ENCODE data around the gene PAXX. TPM values are rescaled to one million over a fixed set of nuclear protein-coding genes. Genes with fewer than 3 reads are reported as not detected.

Gene PAXX
- total RNA-seq, 1 experiment from 2014 or later: 89.0 TPM

- no peak for TF ChIP-seq MAX (IDR thresholded peaks at IDR 0.05)
- TF ChIP-seq EZH2phosphoT487 (IDR thresholded peaks at IDR 0.05; ENCODE audit: borderline replicate concordance): no peak
- no peak for TF ChIP-seq ZBTB33 (IDR thresholded peaks at IDR 0.05; ENCODE audit: extremely low read depth, insufficient replicate concordance, low read length)
- no peak for TF ChIP-seq RAD21 (IDR thresholded peaks at IDR 0.05; ENCODE audit: low read depth)
- TF ChIP-seq CBX3 (IDR thresholded peaks at IDR 0.05; ENCODE audit: low read depth): no peak
- TF ChIP-seq YY1 (IDR thresholded peaks at IDR 0.05; ENCODE audit: extremely low read depth, insufficient replicate concordance, low read depth, low read length): no peak
- no peak for TF ChIP-seq EGR1 (IDR thresholded peaks at IDR 0.05; ENCODE audit: low read depth)
- TF ChIP-seq EZH2 (IDR thresholded peaks at IDR 0.05): no peak
- no peak for TF ChIP-seq POLR2A (IDR thresholded peaks at IDR 0.05; ENCODE audit: borderline replicate concordance, extremely low read depth, insufficient read depth, insufficient read length)
Measured at GRCh38 chr9:137031904-137032640, 39.9 kb downstream of the PAXX start, which contains the start of gene FUT7. FUT7 (minus strand) TSS chr9:137032088; CDS start chr9:137031991, 97 bp downstream.

More at GRCh38 chr9:137031904-137032640, 39.9 kb downstream of the PAXX start, which contains the start of gene FUT7:
- no peaks in the 10 kb centered on the region for H4K20me1 ChIP-seq (ENCODE audit: insufficient read depth)
- H3K4me3 ChIP-seq (replicated peaks in 1 of 2; ENCODE audit: low read depth in 1 of 2, low read length in 2 of 2): no peak within 1 kb of the TSS
- no peak within 1 kb of the TSS for H3K27ac ChIP-seq (ENCODE audit: low read depth, low read length)
- H3K4me1 ChIP-seq (ENCODE audit: control insufficient read depth in 1 of 2, insufficient read depth in 2 of 2, low read length in 2 of 2): peaks cover 19 to 41% of the 10 kb centered on the region in 2 experiments
- RAD21 ChIA-PET (ENCODE audit: low non-redundant PET in 1 of 2, low total read pairs in 2 of 2, uncharacterized antibody in 2 of 2, unreplicated experiment in 2 of 2): interaction anchor here in 1 of 2 experiments (0.7 kb wide), 1 partner anchor 15 kb away, joined by 5 read pairs; no protein-coding TSS in a partner anchor
- H3K27me3 ChIP-seq (ENCODE audit: insufficient read depth, low read length): no peaks in the 10 kb centered on the region
- no peak for ATAC-seq
- no peak within 1 kb of the TSS for H3K9ac ChIP-seq (ENCODE audit: low read length)
- DNase-seq (ENCODE audit: low read depth, low spot score): no peak
- no peak within 1 kb of the TSS for H3K4me2 ChIP-seq (ENCODE audit: low read length)
- H3K36me3 ChIP-seq (ENCODE audit: control insufficient read depth in 1 of 2, insufficient read depth in 2 of 2, low read length in 2 of 2): no peaks in the 10 kb centered on the region
- intact Hi-C loops (cut with micrococcal nuclease): no loop called here
- POLR2A ChIA-PET: no interaction called here
- BruUV-seq (replicated peaks): no TSS peak
- CTCF ChIA-PET: interaction anchor here (0.8 kb wide), 2 partner anchors 84 to 190 kb away, joined by 3 to 4 read pairs; partner anchors contain the start of gene AJM1
- H3K9me3 ChIP-seq (ENCODE audit: control insufficient read depth in 1 of 2, insufficient read depth in 1 of 2, low read depth in 1 of 2, low read length in 2 of 2): no peaks in the 10 kb centered on the region
- no peaks in the 10 kb centered on the region for H3K9me2 ChIP-seq (ENCODE audit: insufficient read depth)
- peaks cover 6% of the 10 kb centered on the region; the same call in 1 of the 2 replicates for H3K79me2 ChIP-seq (ENCODE audit: insufficient read depth, low read length)
- H2AFZ ChIP-seq (ENCODE audit: low read depth, low read length, poor library complexity, severe bottlenecking): no peak within 1 kb of the TSS

Measured in HCT116 (cell line).